Neural cell (in vitro differentiated cells): ENCODE measurements around the gene TP53INP2.

Experiments
- EP300 ChIP-seq: fragments of 450-650 bp; conservative IDR thresholded peaks from 2 replicates; pipeline ENCODE4 v1.6.1; 2014; ENCODE audit warnings: antibody characterized with exemption, mild to moderate bottlenecking, moderate library complexity; ENCODE audit not compliant: poor library complexity, severe bottlenecking
- EZH2 ChIP-seq: fragments of 200-600, 300-800 bp; shearing (Covaris generic), sonication (generic); IDR thresholded peaks from 2 replicates; pipeline ENCODE4 v1.6.1; 2014; ENCODE audit warnings: antibody characterized with exemption, low read length, borderline replicate concordance, mild to moderate bottlenecking; ENCODE audit not compliant: insufficient read depth, poor library complexity, severe bottlenecking
- MXI1 ChIP-seq: fragments of 450-650 bp; conservative IDR thresholded peaks from 2 replicates; pipeline ENCODE4 v1.6.1; 2014; ENCODE audit warnings: antibody characterized with exemption, mild to moderate bottlenecking; ENCODE audit not compliant: poor library complexity, severe bottlenecking
- POLR2AphosphoS5 ChIP-seq: IDR thresholded peaks from 2 replicates; pipeline ENCODE4 v1.6.1; 2012
- RAD21 ChIP-seq: fragments of 450-650 bp; conservative IDR thresholded peaks from 2 replicates; pipeline ENCODE4 v1.6.1; 2014; ENCODE audit warnings: antibody characterized with exemption, mild to moderate bottlenecking, moderate library complexity
- SMC3 ChIP-seq: fragments of 450-650 bp; conservative IDR thresholded peaks from 2 replicates; pipeline ENCODE4 v1.6.1; 2014; ENCODE audit warnings: antibody characterized with exemption, mild to moderate bottlenecking, moderate library complexity; ENCODE audit not compliant: poor library complexity
- TAF1 ChIP-seq: IDR thresholded peaks from 2 replicates; pipeline ENCODE4 v1.6.1; 2012; ENCODE audit warnings: low read depth
- TF ChIP-seq, protein P1 (sequence below): fragments of 450-650 bp; IDR thresholded peaks from 2 replicates; pipeline ENCODE4 v1.5.1; 2014; ENCODE audit warnings: antibody characterized with exemption, mild to moderate bottlenecking, moderate library complexity; ENCODE audit not compliant: poor library complexity, severe bottlenecking
- TF ChIP-seq, protein P2 (sequence below): IDR thresholded peaks from 2 replicates; pipeline ENCODE4 v1.6.1; 2012; ENCODE audit warnings: borderline replicate concordance

DNA sequence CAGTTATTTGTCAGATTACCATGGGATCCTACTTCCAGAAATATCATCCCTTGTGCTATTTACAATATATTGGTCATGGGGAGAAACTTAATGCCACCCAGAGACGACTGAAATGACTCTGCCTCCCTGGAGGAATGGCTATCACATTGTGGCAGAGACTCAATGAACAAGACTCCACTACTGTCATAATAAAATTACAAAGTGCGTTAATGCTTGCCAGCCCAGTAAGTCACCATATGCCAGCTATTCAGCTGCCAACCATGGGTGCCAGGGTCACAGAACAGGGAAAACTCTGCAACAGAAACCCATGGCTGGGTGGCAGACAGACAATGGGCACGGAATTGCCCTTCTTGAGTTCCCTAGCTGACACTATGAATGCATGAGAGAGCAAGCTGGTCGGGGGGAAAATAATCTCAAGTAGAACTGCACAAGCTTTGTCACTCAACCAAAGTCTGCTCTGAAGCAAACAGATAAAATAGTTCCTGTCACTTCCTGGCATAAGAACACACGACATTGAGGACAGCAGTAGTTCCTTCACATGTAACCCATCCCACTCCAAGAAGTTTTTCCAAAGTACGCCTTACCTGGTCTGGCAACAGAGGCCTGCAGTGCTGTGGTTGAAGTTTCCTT lies 32.1 kb downstream of the TP53INP2 start:
- TF ChIP-seq EP300 = no peak
- TF ChIP-seq EZH2 = no peak
- TF ChIP-seq SMC3 = no peak
- no peak for TF ChIP-seq RAD21
- TF ChIP-seq, protein P1, sequence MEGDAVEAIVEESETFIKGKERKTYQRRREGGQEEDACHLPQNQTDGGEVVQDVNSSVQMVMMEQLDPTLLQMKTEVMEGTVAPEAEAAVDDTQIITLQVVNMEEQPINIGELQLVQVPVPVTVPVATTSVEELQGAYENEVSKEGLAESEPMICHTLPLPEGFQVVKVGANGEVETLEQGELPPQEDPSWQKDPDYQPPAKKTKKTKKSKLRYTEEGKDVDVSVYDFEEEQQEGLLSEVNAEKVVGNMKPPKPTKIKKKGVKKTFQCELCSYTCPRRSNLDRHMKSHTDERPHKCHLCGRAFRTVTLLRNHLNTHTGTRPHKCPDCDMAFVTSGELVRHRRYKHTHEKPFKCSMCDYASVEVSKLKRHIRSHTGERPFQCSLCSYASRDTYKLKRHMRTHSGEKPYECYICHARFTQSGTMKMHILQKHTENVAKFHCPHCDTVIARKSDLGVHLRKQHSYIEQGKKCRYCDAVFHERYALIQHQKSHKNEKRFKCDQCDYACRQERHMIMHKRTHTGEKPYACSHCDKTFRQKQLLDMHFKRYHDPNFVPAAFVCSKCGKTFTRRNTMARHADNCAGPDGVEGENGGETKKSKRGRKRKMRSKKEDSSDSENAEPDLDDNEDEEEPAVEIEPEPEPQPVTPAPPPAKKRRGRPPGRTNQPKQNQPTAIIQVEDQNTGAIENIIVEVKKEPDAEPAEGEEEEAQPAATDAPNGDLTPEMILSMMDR = no peak
- no peak for TF ChIP-seq TAF1
- TF ChIP-seq, protein P2, sequence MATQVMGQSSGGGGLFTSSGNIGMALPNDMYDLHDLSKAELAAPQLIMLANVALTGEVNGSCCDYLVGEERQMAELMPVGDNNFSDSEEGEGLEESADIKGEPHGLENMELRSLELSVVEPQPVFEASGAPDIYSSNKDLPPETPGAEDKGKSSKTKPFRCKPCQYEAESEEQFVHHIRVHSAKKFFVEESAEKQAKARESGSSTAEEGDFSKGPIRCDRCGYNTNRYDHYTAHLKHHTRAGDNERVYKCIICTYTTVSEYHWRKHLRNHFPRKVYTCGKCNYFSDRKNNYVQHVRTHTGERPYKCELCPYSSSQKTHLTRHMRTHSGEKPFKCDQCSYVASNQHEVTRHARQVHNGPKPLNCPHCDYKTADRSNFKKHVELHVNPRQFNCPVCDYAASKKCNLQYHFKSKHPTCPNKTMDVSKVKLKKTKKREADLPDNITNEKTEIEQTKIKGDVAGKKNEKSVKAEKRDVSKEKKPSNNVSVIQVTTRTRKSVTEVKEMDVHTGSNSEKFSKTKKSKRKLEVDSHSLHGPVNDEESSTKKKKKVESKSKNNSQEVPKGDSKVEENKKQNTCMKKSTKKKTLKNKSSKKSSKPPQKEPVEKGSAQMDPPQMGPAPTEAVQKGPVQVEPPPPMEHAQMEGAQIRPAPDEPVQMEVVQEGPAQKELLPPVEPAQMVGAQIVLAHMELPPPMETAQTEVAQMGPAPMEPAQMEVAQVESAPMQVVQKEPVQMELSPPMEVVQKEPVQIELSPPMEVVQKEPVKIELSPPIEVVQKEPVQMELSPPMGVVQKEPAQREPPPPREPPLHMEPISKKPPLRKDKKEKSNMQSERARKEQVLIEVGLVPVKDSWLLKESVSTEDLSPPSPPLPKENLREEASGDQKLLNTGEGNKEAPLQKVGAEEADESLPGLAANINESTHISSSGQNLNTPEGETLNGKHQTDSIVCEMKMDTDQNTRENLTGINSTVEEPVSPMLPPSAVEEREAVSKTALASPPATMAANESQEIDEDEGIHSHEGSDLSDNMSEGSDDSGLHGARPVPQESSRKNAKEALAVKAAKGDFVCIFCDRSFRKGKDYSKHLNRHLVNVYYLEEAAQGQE = no peak
- TF ChIP-seq POLR2AphosphoS5 = no peak
- TF ChIP-seq MXI1 = no peak
